IMR-90 (cell line): ENCODE data around the gene GSG1L. TPM values are rescaled to one million over a fixed set of nuclear protein-coding genes. Genes with fewer than 3 reads are reported as not detected.

Experiments used
- ATAC-seq: fragments of 200-7000 bp; cut with Tn5 transposase; 2 replicates; pipeline ENCODE4 v1.9.1; 2020; ENCODE audit warnings: low read depth, mild to moderate bottlenecking, moderate library complexity
- BruUV-seq: library from RNA; stranded (reverse); fragments of 400-500 nt; replicated peaks from 2 replicates; lab custom pipeline; 2021; lab: Mats Ljungman, UMichigan
- CTCF ChIA-PET: fragments of 300-600 bp; formaldehyde crosslinking; extraction: SDS; loops from one replicate; lab custom pipeline; 2021; ENCODE audit warnings: antibody characterized with exemption; lab: Yijun Ruan, JAX
- POLR2A ChIA-PET: fragments of 300-600 bp; sonication (Branson Sonifier 250); formaldehyde crosslinking; loops from one replicate; lab custom pipeline; 2022; ENCODE audit warnings: antibody characterized with exemption; ENCODE audit not compliant: unreplicated experiment; lab: Charles Lee
- DNase-seq: peaks from one replicate; pipeline ENCODE4 v3.0.0; 2013
- H2AFZ ChIP-seq: replicated peaks from 2 replicates; pipeline ENCODE3; 2013; ENCODE audit warnings: low read length, mild to moderate bottlenecking; ENCODE audit not compliant: poor library complexity
- H2AK5ac ChIP-seq: 2 replicates; pipeline ENCODE4 v1.6.1; 2013; ENCODE audit warnings: low read depth, low read length, inconsistent platforms
- H2AK9ac ChIP-seq: replicated peaks from 2 replicates; pipeline ENCODE3; 2013; ENCODE audit warnings: mild to moderate bottlenecking, low read depth, low read length, moderate library complexity; ENCODE audit not compliant: poor library complexity
- H2BK120ac ChIP-seq: 2 replicates; pipeline ENCODE4 v1.6.1; 2013; ENCODE audit warnings: low read depth, low read length, inconsistent platforms
- H2BK15ac ChIP-seq: 3 replicates; pipeline ENCODE4 v1.6.1; 2013; ENCODE audit warnings: low read depth, low read length, inconsistent platforms
- H2BK20ac ChIP-seq: 2 replicates; pipeline ENCODE4 v1.6.1; 2013; ENCODE audit warnings: low read depth, mild to moderate bottlenecking, inconsistent platforms, low read length, moderate library complexity
- H2BK5ac ChIP-seq: 2 replicates; pipeline ENCODE4 v1.6.1; 2013; ENCODE audit warnings: mild to moderate bottlenecking, low read depth, low read length, inconsistent platforms; ENCODE audit not compliant: poor library complexity, severe bottlenecking
- H3K14ac ChIP-seq: replicated peaks from 2 replicates; pipeline ENCODE4 v1.6.1; 2013; ENCODE audit warnings: low read depth, low read length, inconsistent platforms
- H3K18ac ChIP-seq: 2 replicates; pipeline ENCODE4 v1.6.1; 2013; ENCODE audit warnings: low read depth, low read length, control low read depth
- H3K23ac ChIP-seq: 2 replicates; pipeline ENCODE4 v1.6.1; 2013; ENCODE audit warnings: low read depth, low read length, inconsistent platforms
- H3K27ac ChIP-seq: 2 replicates; pipeline ENCODE4 v1.5.1; 2013; ENCODE audit warnings: mild to moderate bottlenecking, control low read depth, low read length; ENCODE audit not compliant: insufficient read depth
- H3K27me3 ChIP-seq: 2 replicates; pipeline ENCODE4 v1.6.1; 2013; ENCODE audit warnings: low read length; ENCODE audit not compliant: control insufficient read depth, insufficient read depth
- H3K36me3 ChIP-seq: 2 replicates; pipeline ENCODE4 v1.6.1; 2013; ENCODE audit warnings: low read length, mixed read lengths; ENCODE audit not compliant: control insufficient read depth, insufficient read depth
- H3K4ac ChIP-seq: 2 replicates; pipeline ENCODE4 v1.6.1; 2013; ENCODE audit warnings: low read depth, low read length, inconsistent platforms
- H3K4me1 ChIP-seq: 2 replicates; pipeline ENCODE4 v1.6.1; 2013; ENCODE audit warnings: low read length, mixed read lengths; ENCODE audit not compliant: control insufficient read depth, insufficient read depth
- H3K4me2 ChIP-seq: 2 replicates; pipeline ENCODE4 v1.6.1; 2013; ENCODE audit warnings: low read depth, mild to moderate bottlenecking, control low read depth, low read length, moderate library complexity
- H3K4me3 ChIP-seq: 2 replicates; pipeline ENCODE4 v1.5.1; 2013; ENCODE audit warnings: low read depth, mild to moderate bottlenecking, control low read depth, low read length, moderate library complexity; ENCODE audit not compliant: insufficient read depth
- H3K56ac ChIP-seq: 2 replicates; pipeline ENCODE4 v1.6.1; 2013; ENCODE audit warnings: low read length, inconsistent platforms; ENCODE audit not compliant: insufficient read depth; ENCODE audit errors: extremely low read depth
- H3K79me1 ChIP-seq, 2 experiments: 2 replicates each; pipeline ENCODE4 v1.6.1; 2013; ENCODE audit warnings: low read length in 2 of 2, inconsistent platforms in 1 of 2, low read depth in 1 of 2
- H3K9ac ChIP-seq: 2 replicates; pipeline ENCODE4 v1.6.1; 2013; ENCODE audit warnings: low read depth, low read length, control low read depth
- H3K9me1 ChIP-seq: 2 replicates; pipeline ENCODE4 v1.6.1; 2013; ENCODE audit warnings: low read length, inconsistent platforms; ENCODE audit not compliant: insufficient read depth
- H3K9me3 ChIP-seq: 2 replicates; pipeline ENCODE4 v1.6.1; 2013; ENCODE audit warnings: low read length; ENCODE audit not compliant: control insufficient read depth, insufficient read depth
- H4K20me1 ChIP-seq: 2 replicates; pipeline ENCODE4 v1.6.1; 2013; ENCODE audit warnings: low read length, inconsistent platforms; ENCODE audit not compliant: insufficient read depth
- H4K5ac ChIP-seq: 2 replicates; pipeline ENCODE4 v1.6.1; 2013; ENCODE audit warnings: mild to moderate bottlenecking, low read depth, low read length, control low read depth
- H4K8ac ChIP-seq, 2 experiments: 2 replicates each; pipeline ENCODE4 v1.6.1; 2013; ENCODE audit warnings: low read depth in 2 of 2, low read length in 2 of 2, control low read depth in 1 of 2, inconsistent platforms in 1 of 2
- H4K91ac ChIP-seq: 2 replicates; pipeline ENCODE4 v1.6.1; 2013; ENCODE audit warnings: low read depth, low read length, inconsistent platforms; ENCODE audit not compliant: insufficient read depth
- BHLHE40 ChIP-seq: fragments of 150-350 bp; IDR thresholded peaks from 2 replicates; pipeline ENCODE4 v1.6.1; 2016; ENCODE audit warnings: mild to moderate bottlenecking, low read depth, low read length
- CEBPB ChIP-seq: IDR thresholded peaks from 2 replicates; pipeline ENCODE4 v1.6.1; 2012; ENCODE audit warnings: low read depth, low read length, improper control_type of control experiment
- CHD1 ChIP-seq: IDR thresholded peaks from 2 replicates; pipeline ENCODE4 v1.6.1; 2012; ENCODE audit warnings: low read depth, low read length, improper control_type of control experiment
- FOS ChIP-seq: fragments of 150-350 bp; IDR thresholded peaks from 2 replicates; pipeline ENCODE4 v1.6.1; 2016; ENCODE audit warnings: low read depth, low read length
- MAFK ChIP-seq: IDR thresholded peaks from 2 replicates; pipeline ENCODE4 v1.6.1; 2012; ENCODE audit warnings: low read depth, low read length, improper control_type of control experiment
- MAZ ChIP-seq: IDR thresholded peaks from 2 replicates; pipeline ENCODE4 v1.6.1; 2012; ENCODE audit warnings: low read depth, mild to moderate bottlenecking, low read length, improper control_type of control experiment, moderate library complexity, borderline replicate concordance
- MXI1 ChIP-seq: IDR thresholded peaks from 2 replicates; pipeline ENCODE4 v1.6.1; 2012; ENCODE audit warnings: low read depth, mild to moderate bottlenecking, low read length, moderate library complexity, borderline replicate concordance
- NFE2L2 ChIP-seq: fragments of 150-350 bp; IDR thresholded peaks from 2 replicates; pipeline ENCODE4 v1.6.1; 2016; ENCODE audit warnings: low read depth, mild to moderate bottlenecking, low read length
- POLR2A ChIP-seq: IDR thresholded peaks from 2 replicates; pipeline ENCODE4 v1.6.1; 2012; ENCODE audit warnings: mild to moderate bottlenecking, low read depth, low read length
- RAD21 ChIP-seq: IDR thresholded peaks from 2 replicates; pipeline ENCODE4 v1.6.1; 2012; ENCODE audit warnings: low read length, improper control_type of control experiment
- RCOR1 ChIP-seq: IDR thresholded peaks from 2 replicates; pipeline ENCODE4 v1.6.1; 2012; ENCODE audit warnings: mild to moderate bottlenecking, low read length, improper control_type of control experiment; ENCODE audit not compliant: insufficient replicate concordance
- RFX5 ChIP-seq: IDR thresholded peaks from 2 replicates; pipeline ENCODE4 v1.8.0; 2012; ENCODE audit warnings: low read depth, mild to moderate bottlenecking, low read length, moderate library complexity
- SMC3 ChIP-seq: fragments of 150-350 bp; IDR thresholded peaks from 2 replicates; pipeline ENCODE4 v1.6.1; 2016; ENCODE audit warnings: low read depth, mild to moderate bottlenecking, antibody characterized with exemption, low read length, moderate library complexity
- WGBS, 2 experiments: methylation state at CpG; one replicate each; pipeline versions ENCODE4 v1.1.5 to v1.1.7; 2013; ENCODE audit warnings: missing lambda C conversion rate in 2 of 2; ENCODE audit not compliant: insufficient read length in 1 of 2; ENCODE audit errors: extremely low coverage in 2 of 2; 5-methylcytosine and 5-hydroxymethylcytosine counted together
- dilution Hi-C: fragments of 300-500 bp; cut with HindIII; formaldehyde crosslinking; loops from one replicate; pipeline ENCODE4 v1.14.3; 2018; ENCODE audit warnings: low sequenced_read_pairs; ENCODE audit not compliant: unreplicated experiment
- in situ Hi-C: fragments of 300-500 bp; cut with MboI; formaldehyde crosslinking; loops from 3 replicates; pipeline ENCODE4 v1.14.3; 2019; ENCODE audit warnings: low sequenced_read_pairs, inconsistent platforms, mixed read lengths
- intact Hi-C: fragments of 100-400 bp; cut with micrococcal nuclease; formaldehyde crosslinking; loops from 2 replicates; pipeline ENCODE4 v1.10.0; 2022
- polyA plus RNA-seq, 3 experiments: library from polyadenylated mRNA; depleted of rRNA; stranded (reverse); fragments of >200 nt; gene quantifications; 2 replicates each; pipeline ENCODE4 v1.2.3, GENCODE V29; 2012; ENCODE audit warnings: low replicate concordance in 1 of 3
- total RNA-seq: library from RNA; depleted of rRNA; stranded (reverse); fragments of >200 nt; gene quantifications from 2 replicates; pipeline ENCODE4 v1.2.3, GENCODE V29; 2012
- TF ChIP-seq, protein P1 (sequence below): fragments of 150-350 bp; IDR thresholded peaks from 2 replicates; pipeline ENCODE4 v1.6.1; 2017; ENCODE audit warnings: mild to moderate bottlenecking, antibody characterized with exemption, low read length, low read depth
- TF ChIP-seq, protein P2 (sequence below): fragments of 150-350 bp; IDR thresholded peaks from 2 replicates; pipeline ENCODE4 v1.6.1; 2016; ENCODE audit warnings: low read depth, mild to moderate bottlenecking, low read length, moderate library complexity, borderline replicate concordance
- TF ChIP-seq, protein P3 (sequence below): conservative IDR thresholded peaks from 2 replicates; pipeline ENCODE4 v1.5.1; 2012; ENCODE audit warnings: mild to moderate bottlenecking, low read depth, low read length, improper control_type of control experiment

The GSG1L gene
- total and polyA plus RNA-seq, 2 of the 4 experiments (the other 2 are of a cell fraction), result not detected

DNA sequence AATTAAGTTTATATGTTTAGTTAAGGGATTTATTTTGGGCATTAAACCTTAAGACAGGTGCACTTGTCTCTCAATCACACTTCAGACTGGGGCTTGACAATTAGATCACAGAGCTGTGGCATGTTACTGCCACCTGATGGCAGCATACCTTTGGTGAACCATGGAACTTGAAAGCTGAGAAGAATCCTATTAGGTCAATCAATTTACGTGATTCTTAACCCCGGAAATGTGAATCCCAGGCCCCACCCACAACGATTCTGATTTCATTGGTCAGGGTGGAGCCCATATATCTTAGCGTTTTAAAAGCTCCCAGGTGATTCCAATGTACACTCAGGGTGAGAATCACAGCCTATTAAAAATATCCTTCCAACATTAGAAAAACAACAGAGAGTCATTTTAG, 91.0 kb downstream of the GSG1L start:
- no peak overlapping the region for H3K4me3 ChIP-seq
- H3K27ac ChIP-seq, result no peak overlapping the region
- no peak overlapping the region for H4K8ac ChIP-seq
- no peaks in the 10 kb centered on the region for H3K36me3 ChIP-seq
- no peak for ATAC-seq
- H2BK120ac ChIP-seq, result no peak overlapping the region
- BruUV-seq, result no TSS peak
- H2BK20ac ChIP-seq, result no peak overlapping the region
- no peak overlapping the region for H2AK9ac ChIP-seq
- H3K27me3 ChIP-seq, result peaks cover 8% of the 10 kb centered on the region
- intact Hi-C loops, result loop anchor here (1.0 kb wide), 2 partner anchors 98 to 333 kb away; no protein-coding TSS in a partner anchor
- no peak overlapping the region for H2BK5ac ChIP-seq
- no peak overlapping the region for H2BK15ac ChIP-seq
- TF ChIP-seq RAD21, result peak; percentile 47
- no peak for TF ChIP-seq POLR2A
- TF ChIP-seq, protein P1, sequence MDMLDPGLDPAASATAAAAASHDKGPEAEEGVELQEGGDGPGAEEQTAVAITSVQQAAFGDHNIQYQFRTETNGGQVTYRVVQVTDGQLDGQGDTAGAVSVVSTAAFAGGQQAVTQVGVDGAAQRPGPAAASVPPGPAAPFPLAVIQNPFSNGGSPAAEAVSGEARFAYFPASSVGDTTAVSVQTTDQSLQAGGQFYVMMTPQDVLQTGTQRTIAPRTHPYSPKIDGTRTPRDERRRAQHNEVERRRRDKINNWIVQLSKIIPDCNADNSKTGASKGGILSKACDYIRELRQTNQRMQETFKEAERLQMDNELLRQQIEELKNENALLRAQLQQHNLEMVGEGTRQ, result no peak
- TF ChIP-seq MXI1, result no peak
- peak; percentile 38 for TF ChIP-seq SMC3
- no peak for TF ChIP-seq FOS
- TF ChIP-seq BHLHE40, result no peak
- no peak for TF ChIP-seq MAZ
- no peak for TF ChIP-seq CEBPB
- no peak for TF ChIP-seq NFE2L2
- TF ChIP-seq, protein P2, sequence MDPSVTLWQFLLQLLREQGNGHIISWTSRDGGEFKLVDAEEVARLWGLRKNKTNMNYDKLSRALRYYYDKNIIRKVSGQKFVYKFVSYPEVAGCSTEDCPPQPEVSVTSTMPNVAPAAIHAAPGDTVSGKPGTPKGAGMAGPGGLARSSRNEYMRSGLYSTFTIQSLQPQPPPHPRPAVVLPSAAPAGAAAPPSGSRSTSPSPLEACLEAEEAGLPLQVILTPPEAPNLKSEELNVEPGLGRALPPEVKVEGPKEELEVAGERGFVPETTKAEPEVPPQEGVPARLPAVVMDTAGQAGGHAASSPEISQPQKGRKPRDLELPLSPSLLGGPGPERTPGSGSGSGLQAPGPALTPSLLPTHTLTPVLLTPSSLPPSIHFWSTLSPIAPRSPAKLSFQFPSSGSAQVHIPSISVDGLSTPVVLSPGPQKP, result no peak
- TF ChIP-seq CHD1, result no peak
- TF ChIP-seq, protein P3, sequence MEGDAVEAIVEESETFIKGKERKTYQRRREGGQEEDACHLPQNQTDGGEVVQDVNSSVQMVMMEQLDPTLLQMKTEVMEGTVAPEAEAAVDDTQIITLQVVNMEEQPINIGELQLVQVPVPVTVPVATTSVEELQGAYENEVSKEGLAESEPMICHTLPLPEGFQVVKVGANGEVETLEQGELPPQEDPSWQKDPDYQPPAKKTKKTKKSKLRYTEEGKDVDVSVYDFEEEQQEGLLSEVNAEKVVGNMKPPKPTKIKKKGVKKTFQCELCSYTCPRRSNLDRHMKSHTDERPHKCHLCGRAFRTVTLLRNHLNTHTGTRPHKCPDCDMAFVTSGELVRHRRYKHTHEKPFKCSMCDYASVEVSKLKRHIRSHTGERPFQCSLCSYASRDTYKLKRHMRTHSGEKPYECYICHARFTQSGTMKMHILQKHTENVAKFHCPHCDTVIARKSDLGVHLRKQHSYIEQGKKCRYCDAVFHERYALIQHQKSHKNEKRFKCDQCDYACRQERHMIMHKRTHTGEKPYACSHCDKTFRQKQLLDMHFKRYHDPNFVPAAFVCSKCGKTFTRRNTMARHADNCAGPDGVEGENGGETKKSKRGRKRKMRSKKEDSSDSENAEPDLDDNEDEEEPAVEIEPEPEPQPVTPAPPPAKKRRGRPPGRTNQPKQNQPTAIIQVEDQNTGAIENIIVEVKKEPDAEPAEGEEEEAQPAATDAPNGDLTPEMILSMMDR, result peak; percentile 46
- no peak for TF ChIP-seq RFX5
- TF ChIP-seq RCOR1, result no peak
- TF ChIP-seq MAFK, result no peak
- H4K5ac ChIP-seq, result no peak overlapping the region
- no peak overlapping the region for H3K4me2 ChIP-seq
- ChIA-PET POLR2A (no interaction called here), CTCF (interaction anchor here (0.8 to 0.9 kb wide), 3 partner anchors 9 to 98 kb away, joined by 3 to 4 read pairs (median 3); no protein-coding TSS in a partner anchor)
- H3K79me1 ChIP-seq, result no peaks in the 10 kb centered on the region
- no peak overlapping the region for H3K23ac ChIP-seq
- no peak overlapping the region for H4K91ac ChIP-seq
- no peak overlapping the region for H2AK5ac ChIP-seq
- no peaks in the 10 kb centered on the region for H4K20me1 ChIP-seq
- H3K56ac ChIP-seq, result no peak overlapping the region
- in situ Hi-C loops, result loop anchor here (10.0 kb wide), 1 partner anchor 102 kb away; no protein-coding TSS in a partner anchor
- dilution Hi-C loops, result no loop called here
- H2AFZ ChIP-seq, result no peak overlapping the region
- H3K4me1 ChIP-seq, result no peaks in the 10 kb centered on the region
- H3K4ac ChIP-seq, result no peak overlapping the region
- H3K14ac ChIP-seq, result no peak overlapping the region
- no peak overlapping the region for H3K9ac ChIP-seq
- no peaks in the 10 kb centered on the region for H3K9me3 ChIP-seq
- H3K18ac ChIP-seq, result no peak overlapping the region
- no peaks in the 10 kb centered on the region for H3K9me1 ChIP-seq
- WGBS, 2 experiments, result 0% methylated on average over 1 of the region's 4 CpGs; no CpG with 5 or more reads in 1 of the 2 experiments
- peak; percentile 30 for DNase-seq
